Cortex of kidney (tissue), 1 donor: Measurements from ENCODE around the gene TMIGD3.
A peak's percentile ranks its signal among the peaks of the same experiment; 100 is the strongest.

Experiments
- DNase-seq: peaks from one replicate; lab custom pipeline; 2025; lab: John Stamatoyannopoulos, UW

TMIGD3 gene

DNA sequence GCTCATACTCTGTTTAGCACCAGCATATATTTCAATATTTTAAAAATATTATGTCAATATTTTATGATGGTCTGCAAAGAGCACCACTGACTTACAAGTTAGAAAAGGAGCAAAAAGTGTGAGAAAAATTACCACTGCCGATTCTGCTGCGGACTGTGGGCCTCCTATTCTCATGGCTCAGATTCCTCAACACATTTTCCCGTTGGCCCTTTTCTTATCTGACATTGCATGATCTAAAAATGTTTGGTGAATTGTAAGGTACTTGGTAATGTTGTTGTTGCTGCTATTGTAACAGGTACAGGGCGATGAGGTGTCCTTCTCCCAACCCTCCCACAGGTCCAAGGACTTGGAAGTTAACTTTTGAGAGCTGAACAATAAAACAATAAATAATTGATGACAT is 28.9 kb downstream of the TMIGD3 start:
- no peak for DNase-seq

DNA sequence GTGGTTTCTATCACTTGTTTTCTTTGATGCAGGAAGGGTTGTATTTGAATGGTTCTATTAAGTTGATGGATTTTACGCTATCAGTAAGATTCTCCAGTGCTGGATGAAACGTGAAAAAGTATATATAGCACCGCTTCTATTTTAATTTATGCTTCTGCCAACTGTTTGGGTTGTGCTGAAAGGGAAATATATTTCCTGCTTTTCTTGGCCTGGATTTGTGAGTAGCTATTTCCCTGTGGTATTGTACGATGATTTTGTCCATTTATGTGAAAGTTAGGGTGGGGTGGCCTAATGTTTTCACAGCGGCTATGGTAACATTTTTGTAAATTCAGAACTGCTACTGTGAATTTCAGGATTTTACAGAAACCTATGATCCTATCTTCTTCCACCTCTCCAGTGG is 29.3 kb downstream of the TMIGD3 start:
- DNase-seq = no peak

DNA sequence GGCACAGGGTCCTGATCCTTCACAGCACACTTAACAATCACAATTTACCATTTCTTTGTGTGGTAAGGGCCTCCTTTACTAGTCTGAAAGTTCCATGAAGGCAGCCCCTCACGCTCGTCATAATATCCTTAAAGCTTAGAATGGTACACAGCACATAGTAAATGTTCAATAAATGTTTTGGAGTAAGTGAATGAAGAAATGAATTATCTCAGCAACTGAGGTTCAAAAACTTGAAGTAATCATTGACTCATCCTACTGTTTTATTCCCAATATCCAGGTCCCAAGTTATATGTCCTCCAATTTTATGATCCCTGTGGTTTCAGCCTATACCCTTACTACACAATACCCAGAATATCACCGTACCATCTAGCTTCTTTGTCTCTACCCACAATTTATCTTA is 31.9 kb downstream of the TMIGD3 start:
- no peak for DNase-seq

DNA sequence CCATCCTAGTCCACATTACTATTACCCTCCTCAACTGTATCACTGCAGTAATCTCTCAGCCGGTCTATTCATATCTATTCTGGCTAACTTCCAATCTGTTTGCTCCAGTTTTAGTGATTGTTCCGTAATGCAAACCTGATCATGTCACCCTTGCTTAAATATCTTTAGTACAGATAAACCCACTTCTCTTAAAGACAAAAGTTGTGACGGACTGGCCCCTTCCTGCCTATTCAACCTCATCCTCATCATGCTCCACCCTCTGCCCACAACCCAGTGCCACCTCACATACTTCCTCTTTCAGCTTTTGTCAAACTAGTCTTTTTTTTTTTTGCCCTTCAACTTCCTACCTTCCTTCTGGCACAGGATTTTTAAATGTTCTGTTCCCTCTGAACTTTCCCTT is 32.4 kb downstream of the TMIGD3 start:
- DNase-seq = no peak

DNA sequence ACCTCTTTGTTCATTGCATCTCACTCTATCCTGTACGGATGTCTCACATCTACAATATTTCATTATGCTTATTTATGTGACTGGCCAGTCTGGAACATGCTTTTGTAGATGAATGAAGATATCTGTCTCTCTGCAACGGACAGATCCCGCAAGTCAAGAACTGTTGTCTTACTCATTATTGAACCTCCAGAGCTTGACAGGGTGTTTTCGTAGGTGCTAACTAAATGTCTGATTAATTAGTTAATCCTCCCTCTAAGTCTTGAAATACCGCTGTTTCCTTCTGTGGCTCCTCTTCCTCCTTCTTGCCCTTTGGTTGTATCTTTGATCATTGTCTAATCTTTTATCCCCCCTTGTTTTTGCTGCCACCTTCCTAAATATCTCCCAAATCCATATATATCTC is 32.8 kb downstream of the TMIGD3 start:
- no peak for DNase-seq

DNA sequence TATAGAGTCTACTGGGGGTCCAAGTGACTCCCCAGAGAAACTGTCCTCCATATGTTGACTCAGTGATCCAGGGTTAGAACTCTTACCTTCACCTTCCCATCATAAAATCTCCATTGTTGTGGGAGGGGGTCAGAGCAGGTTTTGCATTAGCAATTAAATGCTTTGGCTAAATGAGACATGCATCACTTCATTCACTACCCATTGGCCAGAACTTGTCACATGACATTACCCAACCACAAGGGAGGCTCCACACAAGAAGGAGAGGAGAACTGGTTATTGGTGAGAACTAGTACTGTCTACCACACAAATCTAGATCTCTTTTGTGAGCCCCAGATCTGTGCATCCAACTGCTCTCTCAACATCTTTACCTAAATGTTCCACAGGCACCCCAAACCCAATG is 33.9 kb downstream of the TMIGD3 start:
- no peak for DNase-seq

DNA sequence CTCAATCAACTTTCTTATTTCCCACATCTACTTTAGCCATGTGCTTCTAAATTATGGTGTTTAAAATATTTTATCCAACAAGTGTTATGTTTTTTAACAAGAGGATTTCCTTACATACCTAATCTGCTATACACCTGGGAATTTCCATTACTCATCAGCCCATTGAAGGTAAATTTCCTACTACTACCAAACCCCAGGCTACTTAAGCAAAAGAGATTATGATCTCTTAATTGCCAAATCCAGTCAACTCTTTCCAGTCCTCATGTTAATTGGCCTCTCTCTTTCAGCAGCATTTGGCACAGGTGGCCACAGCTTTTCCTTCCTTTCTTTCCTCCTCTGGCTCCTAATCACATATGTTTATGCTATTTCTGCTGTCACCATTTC is 34.7 kb downstream of the TMIGD3 start:
- no peak for DNase-seq

DNA sequence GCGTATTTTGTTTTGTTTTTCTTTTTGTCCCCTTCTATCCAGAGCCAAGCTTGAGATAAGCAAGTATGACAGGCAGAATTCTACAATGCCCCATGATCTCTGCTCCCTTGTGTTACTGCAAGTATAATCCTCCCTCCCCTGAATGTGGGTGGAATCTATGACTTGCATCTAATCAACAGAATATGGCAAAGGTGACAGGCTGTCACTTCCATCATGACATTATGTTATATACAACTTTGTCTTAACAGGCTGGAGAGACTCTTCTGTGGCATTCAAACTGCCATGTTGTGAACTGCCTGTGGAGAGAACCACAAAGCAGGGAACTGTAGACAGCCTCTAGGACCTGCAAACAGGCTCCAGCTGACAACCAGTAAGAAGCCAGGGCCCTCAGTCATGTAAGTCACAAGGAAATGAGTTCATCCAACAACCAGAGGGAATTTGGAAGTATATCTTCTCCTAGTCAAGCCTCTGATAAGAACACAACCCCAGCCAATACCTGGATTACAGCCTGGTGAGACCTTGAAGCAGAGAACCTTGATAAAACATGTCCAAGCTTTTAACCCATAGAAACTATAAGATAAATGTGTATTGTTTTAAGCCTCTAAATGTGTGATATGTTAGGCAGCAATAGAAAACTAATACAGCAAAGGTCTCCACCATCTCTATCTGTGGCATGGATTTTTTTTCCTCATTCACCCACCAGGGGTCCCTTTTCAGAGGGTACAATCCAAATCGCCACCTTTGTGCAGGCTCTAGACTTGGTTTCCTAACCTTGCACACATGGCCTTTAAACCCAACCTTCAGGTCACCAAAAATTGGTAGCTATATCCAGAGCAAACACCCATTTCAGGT is 35.3 kb downstream of the TMIGD3 start:
- DNase-seq = no peak

DNA sequence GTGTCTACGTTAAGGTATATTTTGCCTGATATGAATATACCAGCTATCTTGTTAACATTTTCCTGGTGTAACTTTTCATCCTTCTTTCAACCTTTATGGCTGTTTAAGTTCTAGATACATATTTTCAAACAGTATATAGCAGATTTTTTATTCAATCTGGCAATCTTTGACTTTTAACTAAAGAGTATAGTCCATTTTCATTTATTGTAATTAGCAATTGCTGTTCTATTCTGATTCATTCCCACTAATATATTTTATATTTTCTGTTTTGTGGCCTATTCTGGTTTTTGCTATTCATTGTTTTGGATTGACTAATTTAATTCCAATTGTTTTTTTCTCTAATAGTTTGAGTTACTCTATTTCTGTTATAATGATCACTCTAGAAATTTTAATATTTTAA is 37.0 kb downstream of the TMIGD3 start:
- no peak for DNase-seq

DNA sequence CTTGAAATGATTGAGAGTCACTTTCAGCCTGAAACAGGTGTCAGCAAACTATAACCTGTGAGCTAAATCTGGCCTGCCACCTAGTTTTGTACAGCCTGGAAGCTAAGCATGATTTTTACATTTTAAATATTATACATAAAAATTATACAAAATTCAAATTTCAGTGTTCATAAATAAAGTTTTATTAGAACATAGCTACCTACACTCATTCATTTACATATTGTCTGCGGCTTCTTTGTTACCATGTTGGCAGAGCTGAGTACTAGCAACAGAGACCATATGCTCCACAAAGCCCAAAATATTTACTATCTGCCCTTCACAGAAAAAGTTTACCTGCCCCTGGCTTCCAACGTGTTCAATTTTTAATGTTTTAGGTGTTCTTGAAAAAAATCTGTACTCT is 37.7 kb downstream of the TMIGD3 start:
- no peak for DNase-seq

DNA sequence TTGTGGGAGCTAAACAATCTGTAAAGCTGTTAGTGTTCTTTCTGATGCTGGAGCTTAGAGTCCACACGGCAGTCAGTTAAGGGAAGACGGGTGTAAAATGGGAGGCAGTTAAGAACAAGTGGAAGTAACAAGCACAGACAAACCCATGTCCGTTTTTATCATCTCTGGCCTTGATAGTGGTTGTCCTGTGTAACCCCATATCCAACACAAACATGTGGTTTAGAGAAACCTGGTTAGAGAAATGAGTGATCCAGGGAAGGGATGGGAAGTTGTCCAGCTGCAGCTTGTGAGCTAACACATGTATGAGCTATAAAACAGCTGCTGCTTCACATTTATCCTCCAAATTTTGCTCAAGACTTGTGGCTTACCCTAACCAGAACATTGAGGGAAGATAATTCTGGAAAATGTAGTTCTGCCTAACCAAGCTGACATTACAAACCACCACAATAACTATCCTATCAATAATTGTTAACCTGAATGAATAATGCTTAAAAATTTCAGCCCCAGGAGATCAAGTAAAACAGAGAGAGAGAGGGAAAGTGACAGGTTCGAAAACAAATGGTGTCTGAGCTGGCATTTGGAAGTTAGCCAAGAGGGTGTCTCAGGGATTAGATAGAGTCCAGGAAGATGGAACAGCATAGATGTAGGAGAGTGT is 40.3 kb downstream of the TMIGD3 start:
- no peak for DNase-seq

DNA sequence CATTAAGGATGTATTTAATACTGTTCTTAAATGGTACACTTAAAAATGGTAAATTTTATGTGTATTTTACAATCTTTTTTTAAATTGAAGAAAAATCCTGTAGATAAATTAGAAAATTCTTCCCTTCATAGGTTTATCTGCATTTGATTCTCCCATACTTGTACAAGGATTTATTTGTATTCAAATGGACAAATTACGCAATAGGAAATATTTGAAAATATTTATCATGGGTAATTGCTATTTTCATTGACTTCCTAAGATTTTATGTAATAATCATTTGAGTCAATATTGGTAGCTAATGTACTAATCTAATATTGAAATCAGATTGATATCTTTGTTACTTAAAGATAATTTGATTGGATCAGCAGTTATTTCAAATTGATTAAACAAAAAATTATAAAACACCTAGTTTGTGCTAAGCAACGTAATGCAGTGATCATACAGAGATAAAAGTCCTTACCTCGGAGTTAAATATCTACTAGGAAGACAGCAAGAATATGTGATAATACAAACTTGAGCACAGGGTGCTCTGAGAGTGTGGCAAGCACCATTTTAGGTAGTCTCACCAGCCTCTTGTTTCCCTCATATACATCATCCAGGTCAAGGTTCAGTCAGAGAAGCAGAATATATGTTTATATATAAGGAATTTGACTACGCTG is 40.9 kb downstream of the TMIGD3 start:
- DNase-seq = no peak

DNA sequence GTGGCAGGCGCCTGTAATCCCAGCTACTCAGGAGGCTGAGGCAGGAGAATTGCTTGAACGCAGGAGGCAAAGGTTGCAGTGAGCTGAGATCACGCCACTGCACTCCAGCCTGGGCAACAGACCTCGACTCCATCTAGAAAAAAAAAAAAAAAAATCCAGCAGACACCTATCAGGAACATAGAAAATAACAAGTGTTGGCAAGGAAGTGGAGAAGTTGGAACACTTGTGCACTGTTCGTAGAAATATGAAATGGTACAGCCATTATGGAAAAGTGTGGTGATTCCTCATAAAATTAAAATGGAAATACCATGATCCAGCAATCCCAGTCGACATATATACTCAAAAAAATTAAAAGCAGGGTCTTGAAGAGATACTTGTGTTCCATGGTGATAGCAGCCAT is 41.7 kb downstream of the TMIGD3 start:
- no peak for DNase-seq

DNA sequence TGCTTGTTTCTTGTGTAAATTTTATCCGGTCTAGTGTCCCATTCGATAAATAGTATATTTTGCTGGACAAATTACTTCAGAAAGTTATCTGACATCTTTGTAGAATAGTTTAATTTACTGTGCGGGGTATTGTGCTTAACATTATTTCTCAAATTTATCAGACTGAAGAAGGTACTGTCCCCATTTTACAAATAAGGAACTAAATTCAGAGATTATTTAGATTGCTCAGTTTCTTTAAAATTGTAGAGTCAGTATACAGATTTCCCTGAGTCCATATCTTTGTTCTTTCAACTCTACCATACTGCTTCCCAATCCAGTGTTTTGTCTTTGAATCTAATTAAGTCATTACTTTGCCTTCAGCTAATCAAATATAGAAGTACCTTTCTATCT is 47.8 kb downstream of the TMIGD3 start:
- no peak for DNase-seq

DNA sequence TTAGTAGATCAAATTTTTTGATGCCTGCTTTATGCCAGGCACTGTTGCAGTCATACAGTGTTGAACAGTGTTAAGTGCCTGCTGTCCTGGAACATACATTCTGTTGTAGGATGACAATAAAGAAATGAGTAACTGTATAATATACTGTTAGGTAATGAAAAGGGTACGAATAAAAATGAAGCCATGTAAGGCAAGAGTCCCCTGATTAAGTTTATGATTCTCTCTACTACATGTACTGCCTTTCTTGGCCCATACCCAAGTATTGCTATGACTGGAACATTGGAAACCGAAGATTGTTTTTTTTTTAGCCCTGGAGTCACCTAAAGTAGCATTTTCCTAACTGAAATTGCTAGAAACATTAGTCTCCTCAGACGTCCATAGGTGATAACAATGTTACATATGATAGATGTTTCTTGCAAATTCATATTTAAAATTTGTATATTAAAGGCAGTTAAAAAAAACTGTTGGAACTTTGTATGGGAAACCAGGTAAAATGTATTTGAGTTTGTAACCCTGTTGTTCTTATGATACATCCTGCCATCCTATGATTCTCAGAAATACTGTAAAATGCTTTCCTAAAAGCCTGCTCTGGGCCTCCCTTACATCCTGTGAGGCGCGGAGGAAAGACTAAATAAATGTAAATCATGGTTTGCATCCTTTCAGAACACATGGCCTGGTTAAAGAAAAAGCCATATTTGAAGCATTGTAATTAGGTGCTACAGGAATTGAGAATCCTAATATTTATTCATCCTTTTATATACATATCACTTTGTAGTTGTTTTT is 48.4 kb downstream of the TMIGD3 start:
- no peak for DNase-seq

DNA sequence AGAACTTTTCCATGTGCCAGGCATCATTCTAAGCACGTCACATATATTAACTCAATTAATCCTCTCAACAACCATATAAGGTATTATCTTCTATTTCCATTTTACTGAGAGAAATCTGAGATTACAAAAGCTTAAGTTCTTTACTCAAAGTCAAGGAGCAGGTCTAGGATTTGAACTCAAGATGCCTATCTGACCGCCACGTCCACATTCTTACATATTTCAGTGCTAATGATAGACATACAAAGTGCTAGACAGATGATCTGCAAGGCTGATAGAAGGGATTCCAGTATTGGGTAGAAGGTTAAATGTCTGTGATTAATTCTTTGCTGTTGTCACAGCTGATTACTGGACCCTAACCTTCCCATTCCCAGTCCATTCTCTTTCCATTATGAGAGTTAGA is 49.7 kb downstream of the TMIGD3 start:
- no peak for DNase-seq

DNA sequence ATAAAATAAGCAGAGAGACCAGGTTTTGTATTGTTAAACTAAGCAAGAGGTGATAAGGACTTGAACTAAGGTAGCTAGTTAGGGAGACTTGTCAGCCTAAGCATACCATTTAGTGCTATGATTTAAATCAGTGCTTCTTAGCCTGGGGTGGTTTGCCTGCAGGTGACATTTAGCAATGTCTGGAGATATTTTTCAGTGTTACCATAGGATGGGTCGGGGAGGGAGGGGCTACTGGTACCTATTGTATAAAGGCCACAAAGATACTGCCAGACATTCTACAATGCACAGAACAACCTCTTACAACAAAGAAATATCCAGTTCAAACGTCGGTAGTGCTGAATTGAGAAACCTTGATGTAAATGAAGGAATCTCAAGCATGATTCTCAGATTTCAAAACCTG is 50.9 kb downstream of the TMIGD3 start:
- DNase-seq = no peak

DNA sequence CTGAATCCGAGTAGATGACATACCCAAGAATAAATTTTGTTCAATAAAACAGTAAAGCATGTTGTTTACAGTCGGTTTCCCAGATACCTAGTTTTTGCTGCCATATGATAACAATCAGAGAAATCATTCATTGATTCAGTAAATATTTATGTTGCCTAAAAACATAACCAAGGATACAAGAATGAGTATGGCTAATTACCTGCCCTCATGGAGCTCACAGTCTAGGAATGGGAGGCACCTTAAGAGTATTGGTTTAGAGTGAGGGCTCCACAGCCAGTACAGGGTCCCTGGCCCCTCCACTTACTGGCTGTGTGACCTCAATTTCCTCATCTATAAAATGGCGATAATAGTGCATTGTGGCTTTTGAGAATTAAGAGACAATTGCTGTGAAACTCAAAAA is 53.2 kb downstream of the TMIGD3 start:
- DNase-seq = no peak

DNA sequence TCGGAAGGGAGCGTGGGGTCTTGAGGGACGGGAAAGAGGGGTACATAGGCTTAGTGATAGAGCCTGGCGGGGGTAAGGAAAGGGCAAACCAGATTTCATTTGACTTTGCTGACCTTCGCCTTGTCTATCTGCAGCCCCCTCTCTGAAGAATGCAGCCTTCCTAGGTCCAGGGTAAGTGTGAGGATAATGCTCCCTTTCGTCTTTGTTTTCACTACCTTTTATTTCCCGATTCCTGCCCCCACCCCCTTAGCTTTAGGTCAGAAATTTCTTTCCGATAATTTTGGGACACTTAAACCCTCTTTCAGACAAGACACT is 53.8 kb downstream of the TMIGD3 start:
- no peak for DNase-seq

DNA sequence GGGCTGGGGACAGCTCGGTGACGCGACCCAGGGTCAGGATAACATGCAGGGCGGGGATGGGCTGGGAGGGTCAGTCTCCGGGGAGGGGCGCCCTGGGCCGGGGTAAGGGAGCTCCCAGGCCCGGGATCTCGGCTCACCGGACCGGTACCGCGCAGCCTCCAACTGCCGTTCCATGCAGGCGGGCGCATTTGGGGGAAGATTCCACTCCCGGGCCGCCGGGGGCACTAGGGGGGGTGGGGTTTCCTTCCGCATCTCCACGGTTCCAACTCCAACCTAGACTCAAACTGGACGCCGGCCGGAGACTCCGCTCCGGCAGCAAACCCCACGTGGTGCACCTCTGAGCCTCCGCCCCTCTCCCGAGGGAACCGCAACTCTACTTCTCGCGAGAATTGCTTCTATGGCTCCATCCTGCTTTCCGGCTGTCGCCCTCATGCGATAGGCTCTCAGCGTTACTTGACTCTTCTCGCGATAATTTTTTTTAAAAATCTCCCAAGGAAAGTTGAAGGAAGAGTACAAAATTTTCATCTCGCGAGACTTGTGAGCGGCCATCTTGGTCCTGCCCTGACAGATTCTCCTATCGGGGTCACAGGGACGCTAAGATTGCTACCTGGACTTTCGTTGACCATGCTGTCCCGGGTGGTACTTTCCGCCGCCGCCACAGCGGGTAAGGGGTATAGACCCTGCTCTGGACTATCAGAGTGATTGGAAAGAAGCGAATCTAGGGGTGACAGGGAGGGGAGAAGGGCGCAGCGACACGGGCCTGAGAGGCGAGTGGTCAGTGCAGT is 54.3 kb downstream of the TMIGD3 start, which contains the start of the genes ATP5PB and WDR77:
Gene ATP5PB, plus strand, starts transcription at position 547 of the 785 bp plus-strand sequence. Its CDS starts 78 bp downstream, at position 625.
Gene WDR77, minus strand, starts transcription at position 339 of the 785 bp plus-strand sequence. Its CDS starts 87 bp downstream, at position 252.
- peak; percentile 39 for DNase-seq

DNA sequence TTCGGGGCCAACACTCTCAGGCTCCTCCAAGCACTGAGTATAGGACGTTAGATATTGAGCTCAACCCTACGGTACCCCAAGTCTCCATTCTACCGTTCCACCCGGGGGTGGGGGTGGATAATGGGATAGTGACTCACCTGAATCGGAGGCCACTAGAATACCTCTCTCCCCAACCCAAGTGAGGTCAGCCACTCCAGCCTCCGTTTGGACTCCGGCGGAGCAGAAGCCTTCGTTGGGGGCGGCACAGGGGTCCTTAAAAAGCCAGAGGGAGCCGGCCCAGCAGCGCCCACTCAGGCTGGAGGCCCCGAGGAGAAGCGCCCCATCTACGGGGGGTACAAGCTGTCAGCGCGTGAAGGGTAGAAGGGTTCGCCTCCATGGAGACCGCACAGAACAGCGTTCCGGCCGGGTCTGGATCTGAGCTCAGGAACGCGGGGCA is 54.9 kb downstream of the TMIGD3 start:
- no peak for DNase-seq
